ENCODE data around the gene PTH1R. TPM values are rescaled to one million over a fixed set of nuclear protein-coding genes. Genes with fewer than 3 reads are reported as not detected.

The PTH1R gene
- total and polyA plus RNA-seq, 8 donors = 2.6 to 22.4 (median 3.8) TPM

GRCh38 chr3:46864061-46864881, 13.2 kb upstream of the PTH1R start:
- Histone ChIP-seq H3K4me1 (peaks cover 21 to 30% (median 24%) of the 10 kb centered on the region in 4 donors), H3K9me3 (no peaks in the 10 kb centered on the region), H3K4me3 (no peak overlapping the region), H3K27ac (no peak overlapping the region), H3K27me3 (no peaks in the 10 kb centered on the region), H3K36me3 (no peaks in the 10 kb centered on the region)
- DNase-seq = no peak
- intact Hi-C loops (cut with DNase I; ENCODE audit: low total_unique reads) = loop anchor here (5.0 kb wide), 1 partner anchor 43 kb away; no protein-coding TSS in a partner anchor
- WGBS, 5 donors = 74 to 84% (median 81%) methylated on average over 10 of the region's 10 CpGs
- TF ChIP-seq POLR2AphosphoS5 (IDR thresholded peaks at IDR 0.05) (no peak), EP300 (IDR thresholded peaks at IDR 0.05) (no peak), POLR2A (IDR thresholded peaks at IDR 0.05) (no peak)
- TF ChIP-seq, protein P1, sequence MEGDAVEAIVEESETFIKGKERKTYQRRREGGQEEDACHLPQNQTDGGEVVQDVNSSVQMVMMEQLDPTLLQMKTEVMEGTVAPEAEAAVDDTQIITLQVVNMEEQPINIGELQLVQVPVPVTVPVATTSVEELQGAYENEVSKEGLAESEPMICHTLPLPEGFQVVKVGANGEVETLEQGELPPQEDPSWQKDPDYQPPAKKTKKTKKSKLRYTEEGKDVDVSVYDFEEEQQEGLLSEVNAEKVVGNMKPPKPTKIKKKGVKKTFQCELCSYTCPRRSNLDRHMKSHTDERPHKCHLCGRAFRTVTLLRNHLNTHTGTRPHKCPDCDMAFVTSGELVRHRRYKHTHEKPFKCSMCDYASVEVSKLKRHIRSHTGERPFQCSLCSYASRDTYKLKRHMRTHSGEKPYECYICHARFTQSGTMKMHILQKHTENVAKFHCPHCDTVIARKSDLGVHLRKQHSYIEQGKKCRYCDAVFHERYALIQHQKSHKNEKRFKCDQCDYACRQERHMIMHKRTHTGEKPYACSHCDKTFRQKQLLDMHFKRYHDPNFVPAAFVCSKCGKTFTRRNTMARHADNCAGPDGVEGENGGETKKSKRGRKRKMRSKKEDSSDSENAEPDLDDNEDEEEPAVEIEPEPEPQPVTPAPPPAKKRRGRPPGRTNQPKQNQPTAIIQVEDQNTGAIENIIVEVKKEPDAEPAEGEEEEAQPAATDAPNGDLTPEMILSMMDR (IDR thresholded peaks at IDR 0.05) = no peak

- WGBS, 5 donors = 58 to 67% (median 62%) methylated on average over 12 of the region's 12 CpGs
- no peaks in the 10 kb centered on the region for H3K27me3 ChIP-seq
- H3K4me3 ChIP-seq = no peak overlapping the region
- peak overlapping the region in 1 of 5 donors; percentile 4 for H3K27ac ChIP-seq
- intact Hi-C loops (cut with DNase I; ENCODE audit: low total_unique reads) = no loop called here
- peaks cover 21 to 30% (median 24%) of the 10 kb centered on the region in 4 donors for H3K4me1 ChIP-seq
- TF ChIP-seq POLR2A (IDR thresholded peaks at IDR 0.05) (no peak), POLR2AphosphoS5 (IDR thresholded peaks at IDR 0.05) (no peak), EP300 (IDR thresholded peaks at IDR 0.05) (no peak)
- TF ChIP-seq, protein P1 (IDR thresholded peaks at IDR 0.05) = no peak
- peak in 1 of 2 donors; percentile 43 for DNase-seq
- H3K9me3 ChIP-seq = no peaks in the 10 kb centered on the region
- H3K36me3 ChIP-seq = no peaks in the 10 kb centered on the region
Observed at GRCh38 chr3:46865031-46865507, 12.5 kb upstream of the PTH1R start.

DNA sequence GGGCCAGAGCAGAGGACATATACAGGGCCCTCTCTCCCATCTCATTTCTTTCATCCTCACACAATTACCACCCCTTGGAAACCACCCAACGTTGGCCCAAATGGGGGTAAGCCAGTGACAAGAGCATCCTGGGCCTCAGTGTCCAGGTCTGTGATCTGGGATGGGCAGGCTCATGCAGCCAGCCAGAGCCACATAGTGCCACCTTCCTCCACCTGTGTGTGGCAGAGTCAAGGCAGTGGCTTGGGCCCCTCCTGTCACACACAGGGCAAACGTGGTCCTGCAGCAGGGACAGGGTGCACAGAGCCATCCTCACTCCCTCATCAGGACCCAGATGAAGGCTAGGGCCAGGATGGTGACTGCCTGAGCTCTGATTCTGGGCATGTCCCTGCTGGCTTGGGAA, 12.0 kb upstream of the PTH1R start:
- H3K9me3 ChIP-seq = no peaks in the 10 kb centered on the region
- H3K27ac ChIP-seq = peak overlapping the region in 1 of 5 donors; percentile 4
- 46 to 78% (median 59%) methylated on average over 2 of the region's 2 CpGs for WGBS, 5 donors
- H3K27me3 ChIP-seq = no peaks in the 10 kb centered on the region
- intact Hi-C loops (cut with DNase I; ENCODE audit: low total_unique reads) = no loop called here
- H3K36me3 ChIP-seq = no peaks in the 10 kb centered on the region
- H3K4me3 ChIP-seq = no peak overlapping the region
- H3K4me1 ChIP-seq = peaks cover 21 to 30% (median 24%) of the 10 kb centered on the region in 4 donors
- no peak for DNase-seq
- TF ChIP-seq, protein P1 (IDR thresholded peaks at IDR 0.05) = no peak
- no peak for TF ChIP-seq EP300 (IDR thresholded peaks at IDR 0.05)
- no peak for TF ChIP-seq POLR2A (IDR thresholded peaks at IDR 0.05)
- no peak for TF ChIP-seq POLR2AphosphoS5 (IDR thresholded peaks at IDR 0.05)

GRCh38 chr3:46866032-46866595, 11.4 kb upstream of the PTH1R start:
- intact Hi-C loops (cut with DNase I; ENCODE audit: low total_unique reads) = no loop called here
- 78 to 89% (median 81%) methylated on average over 10 to 11 of the region's 11 CpGs for WGBS, 5 donors
- H3K4me3 ChIP-seq = no peak overlapping the region
- no peaks in the 10 kb centered on the region for H3K27me3 ChIP-seq
- no peaks in the 10 kb centered on the region for H3K9me3 ChIP-seq
- H3K27ac ChIP-seq = no peak overlapping the region
- no peak for DNase-seq
- peaks cover 21 to 30% (median 25%) of the 10 kb centered on the region in 4 donors for H3K4me1 ChIP-seq
- H3K36me3 ChIP-seq = no peaks in the 10 kb centered on the region
- no peak for TF ChIP-seq EP300 (IDR thresholded peaks at IDR 0.05)
- TF ChIP-seq POLR2A (IDR thresholded peaks at IDR 0.05) = no peak
- no peak for TF ChIP-seq POLR2AphosphoS5 (IDR thresholded peaks at IDR 0.05)
- TF ChIP-seq, protein P1 (IDR thresholded peaks at IDR 0.05) = no peak

All from stomach (tissue), 9 donors.